Measurements from ENCODE around the gene UMAD1.

UMAD1 gene

DNA sequence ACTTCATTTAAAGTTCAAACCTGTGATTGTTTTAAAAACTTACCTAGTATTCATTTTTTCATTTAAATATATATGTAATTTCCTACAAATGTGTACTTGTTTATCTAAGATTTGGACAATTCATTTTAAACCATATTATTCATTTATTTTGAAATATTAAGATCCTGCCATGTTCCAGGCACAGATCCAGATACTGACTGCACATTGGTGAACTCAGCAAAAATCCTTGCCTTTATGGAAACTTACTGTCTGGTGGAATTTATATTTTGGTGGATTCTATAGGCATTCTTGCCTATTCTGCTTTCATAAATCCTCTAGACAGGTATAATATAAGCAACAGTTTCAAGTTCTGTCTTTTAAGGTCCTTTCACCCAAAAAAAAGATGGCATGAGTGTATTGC is 126.1 kb downstream of the UMAD1 start:
- DNase-seq (ENCODE audit: low spot score), result no peak

DNA sequence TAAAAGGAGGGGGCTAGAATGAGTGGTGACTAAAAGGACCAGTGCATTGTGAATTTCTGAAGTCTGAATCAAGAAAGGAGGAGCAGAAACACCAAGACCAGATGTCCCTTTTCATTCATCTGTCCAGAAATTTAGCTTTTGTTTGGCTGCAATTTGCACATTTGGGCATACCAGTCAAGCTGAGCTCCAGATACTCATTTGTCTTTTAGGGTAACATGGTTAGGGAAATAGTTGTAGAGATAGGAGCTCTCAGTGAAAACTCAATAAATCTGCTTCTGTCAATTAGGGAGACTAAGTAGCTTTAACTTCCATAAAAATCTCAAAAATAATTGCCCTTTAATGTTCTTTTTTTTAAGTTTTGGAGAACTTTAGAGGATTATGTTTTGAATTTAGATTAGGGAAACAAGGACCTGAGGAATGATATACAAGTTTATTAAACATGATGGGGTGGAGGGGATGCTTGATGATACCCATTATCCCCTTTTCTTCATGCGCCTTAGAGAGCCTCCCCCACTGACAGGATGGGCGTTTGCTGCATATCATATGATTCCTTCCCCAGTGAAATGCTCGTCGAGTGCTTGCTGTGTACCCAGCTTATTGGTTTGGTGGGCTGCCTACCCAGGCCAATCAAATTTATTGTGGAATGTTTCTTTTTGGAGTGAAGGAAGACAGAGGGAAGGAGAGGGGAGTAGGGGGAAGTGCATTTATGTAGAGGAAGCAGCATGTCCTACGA is 128.6 kb downstream of the UMAD1 start:
- no peak for DNase-seq (ENCODE audit: low spot score)

DNA sequence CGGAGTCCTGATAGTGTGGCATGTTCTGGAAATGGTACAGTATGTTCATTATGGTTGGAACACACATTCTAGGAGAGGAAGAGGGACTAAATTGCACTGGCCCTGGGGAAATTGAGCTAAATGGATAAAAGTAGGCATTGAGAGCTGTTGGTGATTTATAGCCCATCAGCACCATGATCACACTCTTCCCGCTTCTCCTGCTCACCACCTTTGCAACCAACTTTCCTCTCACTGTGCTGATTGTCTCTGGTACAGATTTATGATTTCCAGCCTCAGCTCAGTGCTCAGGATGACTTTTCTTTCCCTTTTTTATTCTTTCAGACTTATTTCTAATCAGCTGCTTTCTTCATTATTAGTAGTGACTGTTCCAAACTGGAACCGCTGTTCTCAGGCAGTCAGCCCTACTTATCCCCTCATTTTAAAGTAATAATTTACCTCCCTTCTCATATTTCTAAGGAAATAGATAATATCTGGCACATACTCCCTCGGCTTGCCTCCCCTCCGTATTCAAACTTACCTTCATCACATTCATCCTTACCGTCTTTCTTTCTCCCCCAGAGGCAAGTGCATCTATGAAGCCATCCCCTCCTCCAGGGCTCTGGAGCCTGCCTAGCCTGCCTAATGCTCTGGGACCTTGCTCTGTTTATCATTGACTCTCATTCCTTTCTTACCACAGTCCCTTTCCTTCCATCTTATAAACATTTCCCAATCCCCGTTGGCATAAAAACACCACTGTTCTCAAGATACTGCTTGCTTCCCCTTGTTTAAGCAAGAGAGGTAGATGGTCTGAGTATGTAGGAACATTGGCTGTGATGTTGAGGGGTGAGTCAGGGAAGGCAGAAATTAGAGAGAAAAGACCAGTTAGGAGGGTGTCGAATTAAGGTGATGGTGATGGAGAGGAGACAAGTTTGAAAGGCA is 129.4 kb downstream of the UMAD1 start:
- DNase-seq (ENCODE audit: low spot score), result no peak

DNA sequence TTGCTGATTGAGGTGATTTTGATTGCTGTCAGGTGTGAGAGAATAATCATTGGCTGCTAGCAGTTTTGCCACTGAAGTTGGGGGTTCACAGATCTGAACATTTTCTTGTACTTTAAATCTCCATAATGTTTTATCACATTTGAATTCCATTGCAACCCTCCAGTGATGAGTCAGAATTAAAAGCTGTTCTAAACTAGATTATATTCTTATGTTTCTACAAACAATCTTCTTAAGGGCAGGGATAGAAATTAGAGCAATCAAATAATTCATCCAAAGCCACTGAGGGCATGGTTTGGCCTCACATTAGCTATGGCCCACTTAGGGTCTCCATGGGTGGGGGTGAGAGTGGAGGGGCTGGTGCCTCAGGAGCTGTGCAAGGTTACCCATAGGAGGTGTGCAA is 130.9 kb downstream of the UMAD1 start:
- no peak for DNase-seq (ENCODE audit: low spot score)

DNA sequence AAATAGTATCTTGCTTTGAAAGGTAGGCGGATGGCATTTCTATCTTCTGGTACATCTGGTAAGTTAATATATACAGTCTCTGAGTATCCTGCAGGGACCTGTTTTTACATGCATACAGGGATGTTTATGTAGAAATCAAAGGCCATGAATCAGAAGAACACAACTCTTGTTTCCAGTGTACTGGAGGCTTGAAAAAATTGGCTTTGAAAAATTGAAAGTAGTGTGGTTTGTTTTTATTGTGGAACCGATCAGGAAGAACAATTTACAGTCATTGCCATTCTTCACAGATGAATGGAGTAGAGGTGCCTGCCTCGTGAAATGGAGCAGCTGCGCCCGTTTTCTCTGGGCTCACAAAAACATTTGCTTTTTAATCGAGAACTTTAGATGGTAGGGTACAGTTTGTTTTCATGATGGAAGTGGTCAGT is 131.9 kb downstream of the UMAD1 start:
- no peak for DNase-seq (ENCODE audit: low spot score)

DNA sequence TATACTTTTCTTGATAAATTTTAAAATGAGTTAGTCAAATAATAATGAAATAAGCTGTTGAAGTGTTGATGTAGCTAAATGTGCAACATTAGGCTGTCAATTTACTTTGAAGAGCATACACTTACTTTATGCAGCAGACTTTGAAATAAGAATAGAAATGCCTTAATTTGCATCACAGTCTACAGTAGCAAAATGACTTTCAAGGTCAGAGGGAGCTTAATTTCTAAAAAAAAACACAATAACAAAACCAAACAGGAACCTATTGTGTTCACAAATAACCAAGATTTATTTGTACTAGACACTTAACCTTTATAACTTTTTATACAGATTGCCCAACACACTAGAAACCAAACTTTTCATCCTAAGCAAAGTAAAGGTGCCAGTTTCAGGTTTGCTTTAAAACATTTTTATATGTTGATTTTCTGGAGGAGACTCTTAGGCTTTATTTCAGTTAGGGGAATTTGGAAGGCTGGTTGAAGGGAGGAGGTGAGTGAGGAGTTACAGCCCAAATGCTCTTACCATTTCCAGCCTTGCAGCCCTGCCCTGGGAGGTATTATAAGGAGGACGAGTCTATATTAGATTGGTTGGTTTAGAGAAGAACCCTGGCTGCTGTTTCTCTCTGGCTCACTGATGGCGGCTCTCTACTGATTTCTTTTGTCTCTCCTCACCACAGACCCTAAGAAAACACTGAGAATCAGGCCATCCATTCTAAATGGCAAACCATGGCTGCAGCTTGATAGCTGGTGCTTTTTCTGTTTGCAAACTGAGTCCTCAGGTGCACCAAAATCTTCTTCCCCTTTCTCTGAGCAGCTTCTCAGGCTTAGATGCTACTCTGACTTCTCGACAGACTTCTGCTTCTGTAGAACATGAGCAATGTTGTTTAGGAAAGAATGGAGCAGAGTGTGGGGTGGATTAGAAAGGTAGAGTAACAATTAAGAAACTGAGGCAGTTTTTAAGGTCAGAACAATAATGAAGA is 133.1 kb downstream of the UMAD1 start:
- DNase-seq (ENCODE audit: low spot score), result no peak

DNA sequence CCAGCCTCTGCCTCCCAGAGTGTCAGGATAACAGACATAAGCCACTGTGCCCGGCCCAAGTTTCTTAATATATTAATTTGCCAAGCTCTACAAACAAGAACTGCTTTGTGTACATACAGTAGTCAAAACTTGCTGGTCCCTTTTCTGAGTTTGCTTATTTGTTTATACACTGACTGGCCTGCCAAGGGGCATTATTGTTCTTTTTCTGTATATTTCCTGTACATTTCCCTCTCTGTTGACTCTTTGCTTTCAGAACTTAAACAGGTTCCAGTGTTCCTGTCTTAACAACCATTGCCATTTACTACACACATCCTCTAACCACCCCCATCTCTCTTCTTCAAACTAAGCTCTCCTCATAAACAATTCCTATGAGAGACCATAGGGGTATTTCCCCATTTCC is 139.3 kb downstream of the UMAD1 start:
- no peak for DNase-seq (ENCODE audit: low spot score)

DNA sequence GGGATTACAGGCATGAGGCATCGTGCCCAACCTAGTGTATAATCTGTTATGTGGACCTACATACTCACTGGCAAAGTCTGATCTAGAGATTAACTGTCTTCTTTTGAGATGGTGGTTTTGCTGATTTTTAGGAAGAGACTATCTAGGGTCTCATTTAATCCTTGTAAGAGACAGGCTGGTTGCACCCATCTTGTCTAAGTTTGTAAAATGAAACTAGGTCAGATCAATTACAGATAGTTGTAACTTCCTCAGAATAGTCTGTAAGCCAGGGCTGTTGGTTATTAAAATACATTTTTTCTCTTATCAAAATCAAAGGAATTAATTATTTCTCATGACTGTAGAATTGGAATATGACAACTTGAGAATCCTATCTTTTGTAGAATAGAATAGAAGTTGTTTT is 142.4 kb downstream of the UMAD1 start:
- DNase-seq (ENCODE audit: low spot score), result no peak

DNA sequence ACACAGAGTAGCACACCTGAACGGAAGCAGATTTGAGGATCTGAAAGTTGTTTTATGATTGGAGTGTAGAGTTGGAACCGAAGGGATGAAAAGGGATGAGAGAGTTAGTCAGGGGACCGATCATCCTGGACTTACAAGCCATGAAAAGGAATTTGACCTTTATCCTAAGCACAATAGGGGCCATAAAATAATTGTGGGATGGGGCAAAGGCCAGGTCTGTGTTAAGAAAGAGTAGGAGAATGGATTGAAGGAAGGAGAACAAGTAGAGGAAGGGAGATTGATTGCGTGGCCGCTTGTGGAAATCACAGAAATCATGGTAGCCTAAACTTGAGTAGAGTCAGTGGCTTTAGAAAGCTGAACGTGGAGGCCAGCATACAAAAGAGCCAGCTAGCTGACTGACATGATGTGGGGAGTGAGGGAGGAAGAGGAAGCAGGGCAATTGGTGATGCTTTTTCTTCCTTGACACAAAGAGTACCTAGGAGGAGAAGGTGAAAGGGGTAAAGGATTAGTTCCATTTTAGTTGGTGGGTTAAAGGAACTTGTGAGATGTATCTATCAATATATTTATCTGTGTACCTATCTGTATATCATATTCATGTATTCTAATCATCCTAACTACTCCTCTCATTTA is 144.9 kb downstream of the UMAD1 start:
- DNase-seq (ENCODE audit: low spot score), result no peak

DNA sequence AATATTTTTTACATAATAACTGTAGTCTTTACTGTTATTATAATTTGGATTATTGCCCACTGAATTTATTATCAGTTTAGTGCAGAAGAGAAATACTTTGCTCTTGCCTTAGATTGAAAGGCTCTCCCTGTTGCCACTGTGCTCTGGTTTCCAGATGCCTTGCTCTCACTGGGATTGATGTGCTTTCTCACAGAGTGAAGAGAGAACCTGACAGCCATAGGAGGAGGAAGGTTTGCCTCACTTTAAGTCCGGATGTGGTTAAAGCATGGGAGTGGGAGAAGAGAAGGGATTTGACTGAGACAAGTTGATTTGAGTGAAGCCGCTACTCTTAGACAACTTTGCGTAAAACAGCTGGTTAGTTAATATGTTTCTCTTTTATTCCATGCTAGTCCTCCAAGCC is 146.0 kb downstream of the UMAD1 start:
- DNase-seq (ENCODE audit: low spot score), result no peak

DNA sequence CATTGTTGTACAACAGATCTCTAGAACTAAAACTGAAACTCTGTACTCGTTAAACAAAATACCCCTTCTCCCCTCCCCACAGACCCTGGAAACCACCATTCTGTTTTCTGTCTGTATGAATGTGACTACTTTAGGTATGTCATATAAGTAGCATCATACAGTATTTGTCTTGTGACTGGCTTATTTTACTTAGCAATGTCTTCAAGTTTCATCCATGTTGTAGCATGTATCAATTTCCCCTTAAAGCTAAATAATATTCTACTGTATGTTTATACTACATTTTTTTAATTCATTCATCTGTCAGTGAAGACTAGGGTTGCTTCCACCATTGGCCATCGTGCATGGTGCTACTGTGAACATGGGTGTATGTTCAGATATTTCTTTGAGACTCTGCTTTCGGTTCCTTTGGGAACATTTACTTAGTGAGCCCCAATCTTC is 149.0 kb downstream of the UMAD1 start:
- DNase-seq (ENCODE audit: low spot score), result no peak

DNA sequence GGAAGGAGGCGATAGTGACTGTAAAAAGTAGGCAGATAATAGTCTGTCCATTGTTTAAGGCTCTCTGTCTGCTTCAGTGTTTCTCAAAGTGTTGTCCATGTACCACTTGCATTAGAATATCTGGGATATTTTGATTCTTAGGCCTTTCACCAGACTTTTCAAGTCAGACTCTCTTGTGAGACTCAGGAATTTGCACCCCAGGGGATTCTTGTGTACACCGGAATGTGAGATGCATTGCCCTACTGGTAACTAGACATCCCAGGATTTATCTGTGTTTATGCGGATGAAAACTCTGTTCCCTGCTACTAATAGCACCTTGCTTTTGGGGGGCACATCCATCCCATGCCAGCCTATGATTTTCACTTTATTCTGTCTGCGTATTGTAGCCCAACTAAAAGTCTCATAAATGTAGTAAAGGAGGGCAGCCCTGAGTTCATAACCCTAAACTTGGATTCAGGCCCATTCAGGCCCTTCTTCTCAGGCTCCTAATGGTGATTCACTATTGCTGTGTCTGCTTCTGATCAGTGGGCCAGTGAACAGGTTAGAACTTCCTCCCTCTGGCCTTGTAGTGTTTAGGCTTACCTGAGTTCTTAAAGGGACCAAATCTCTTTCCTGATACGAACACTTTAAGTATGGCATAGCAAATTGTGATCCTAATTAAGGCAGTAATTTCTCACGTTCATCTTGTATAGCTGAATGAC is 149.6 kb downstream of the UMAD1 start:
- no peak for DNase-seq (ENCODE audit: low spot score)

DNA sequence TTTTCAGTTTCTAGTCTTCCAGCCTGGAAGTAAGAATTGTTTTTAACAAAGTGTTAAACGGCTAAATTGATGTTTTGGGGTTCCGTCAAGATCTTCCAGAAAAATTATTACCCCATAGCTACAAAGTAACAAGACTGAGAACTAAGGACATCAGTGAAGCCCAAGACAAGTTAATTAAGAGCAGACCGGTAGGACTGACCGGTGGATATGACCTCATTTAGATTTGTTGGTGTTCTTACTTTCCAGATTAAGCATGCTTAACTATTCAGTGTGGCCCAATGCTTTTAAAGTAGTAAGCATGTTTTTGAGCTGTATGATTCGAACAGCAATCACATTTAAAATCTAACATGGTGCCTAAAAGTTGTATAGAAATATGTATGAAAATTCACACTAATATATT is 151.0 kb downstream of the UMAD1 start:
- no peak for DNase-seq (ENCODE audit: low spot score)

DNA sequence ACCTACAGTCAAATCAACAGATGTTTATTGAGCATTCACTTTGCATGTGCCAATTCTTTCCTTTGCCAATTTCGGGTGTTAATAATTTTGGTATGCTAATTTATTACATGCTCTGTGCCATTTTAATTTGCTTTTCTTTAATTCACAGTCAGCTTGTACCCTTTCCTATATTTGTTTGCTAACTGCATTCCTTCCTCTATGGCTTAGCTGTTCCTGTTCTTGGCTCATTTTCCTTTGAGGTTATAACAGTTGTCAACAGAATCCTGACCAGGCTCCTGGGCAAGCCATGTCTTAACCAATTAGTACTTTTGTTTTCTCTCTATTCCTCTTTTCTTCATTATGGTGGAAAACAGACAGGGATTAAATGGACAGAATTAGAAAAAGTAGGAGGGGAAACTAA is 151.5 kb downstream of the UMAD1 start:
- DNase-seq (ENCODE audit: low spot score), result no peak

DNA sequence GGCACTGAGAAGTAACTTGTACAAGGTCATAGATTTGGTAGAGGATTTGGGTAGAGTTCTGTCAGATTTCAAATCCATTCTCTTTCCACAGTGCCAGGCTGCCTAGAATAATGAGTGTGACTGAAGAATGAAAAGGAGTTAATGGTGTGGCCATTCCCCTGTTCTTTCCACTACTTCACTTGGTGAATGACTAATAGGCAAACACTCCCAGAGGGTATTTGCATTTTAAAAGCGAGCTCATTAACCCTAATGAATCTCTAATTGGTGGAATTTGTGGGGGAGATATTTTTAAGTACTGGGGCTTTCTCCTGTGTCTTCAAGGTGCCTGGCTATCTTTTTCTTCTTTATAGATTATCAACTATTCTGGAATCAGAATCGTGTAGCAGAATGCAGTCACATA is 152.7 kb downstream of the UMAD1 start:
- DNase-seq (ENCODE audit: low spot score), result no peak

DNA sequence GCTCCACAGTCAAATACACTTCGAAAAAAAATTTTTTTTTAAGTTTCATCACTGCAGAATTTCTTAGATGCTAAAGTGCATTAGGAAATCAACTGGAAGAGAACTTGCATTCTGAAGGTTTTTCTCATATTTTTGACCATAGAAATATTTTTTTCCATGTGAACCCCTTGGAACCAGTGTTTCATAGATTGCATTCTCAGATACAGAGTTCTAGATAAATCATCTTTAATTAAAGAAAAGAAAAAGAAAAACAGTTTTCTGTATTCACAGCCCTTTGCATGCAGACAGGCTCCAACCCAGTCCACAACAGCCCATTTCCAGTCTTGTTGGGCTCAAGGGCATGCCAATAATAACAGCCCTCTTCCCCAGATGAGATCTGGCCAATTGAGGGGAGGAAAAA is 153.4 kb downstream of the UMAD1 start:
- DNase-seq (ENCODE audit: low spot score), result no peak

DNA sequence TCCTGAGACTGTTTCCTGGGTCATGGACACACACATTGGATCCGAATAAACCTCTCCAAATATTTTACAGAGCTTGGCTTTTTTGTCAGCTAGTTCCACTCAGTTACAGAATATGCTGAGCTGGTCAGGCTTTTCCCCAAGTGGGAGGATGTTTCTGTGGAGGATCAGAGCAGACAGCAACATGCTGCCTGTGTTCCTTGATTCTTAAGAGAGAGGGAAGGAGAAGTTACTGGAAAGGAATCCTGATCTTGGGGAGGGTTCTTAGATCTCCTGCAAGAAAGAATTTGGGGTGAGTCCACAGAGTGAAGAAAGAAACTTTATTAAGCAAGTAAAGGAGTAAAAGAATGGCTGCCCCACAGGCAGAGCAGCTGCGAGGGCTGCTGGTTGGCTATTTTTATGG is 154.7 kb downstream of the UMAD1 start:
- no peak for DNase-seq (ENCODE audit: low spot score)

DNA sequence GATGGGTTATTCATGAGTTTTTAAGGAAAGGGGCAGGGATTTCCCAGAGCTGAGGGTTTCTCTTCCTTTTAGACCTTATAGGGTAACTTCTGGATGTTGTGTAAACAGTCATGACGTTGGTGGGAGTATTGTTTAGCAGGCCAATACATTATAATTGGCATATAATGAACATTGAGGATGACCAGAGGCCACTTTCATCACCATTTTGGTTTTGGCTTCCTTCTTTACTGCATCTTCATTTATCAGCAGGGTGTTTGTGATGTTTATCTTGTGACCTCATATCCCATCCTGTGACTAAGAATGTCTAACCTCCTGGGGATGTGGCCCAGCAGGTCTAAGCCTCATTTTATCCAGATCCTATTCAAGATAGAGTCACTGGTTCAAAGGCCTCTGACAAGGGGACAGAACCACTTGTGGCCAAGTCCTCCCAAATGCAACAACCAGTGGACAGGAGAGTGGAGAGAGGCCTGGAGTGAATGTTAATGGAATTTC is 155.1 kb downstream of the UMAD1 start:
- DNase-seq (ENCODE audit: low spot score), result no peak

DNA sequence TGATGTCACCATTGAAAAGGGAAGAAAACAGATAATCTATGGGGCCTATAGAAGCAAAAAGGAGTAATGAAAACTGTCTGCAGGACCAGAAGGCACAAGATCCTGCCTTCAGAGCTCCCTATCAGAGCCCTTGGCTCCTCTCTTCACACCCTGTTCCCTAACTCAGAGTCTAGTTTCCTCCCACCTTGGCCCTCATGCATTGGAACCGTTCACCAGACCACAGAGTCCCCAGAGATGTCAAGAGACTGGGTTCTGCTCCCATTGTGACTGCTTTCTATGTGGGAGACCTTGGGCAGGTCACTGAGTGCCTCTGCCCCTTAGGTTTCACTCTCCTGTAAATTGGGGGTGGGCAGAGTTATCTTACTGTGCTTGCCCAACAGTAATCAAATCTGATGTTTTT is 158.0 kb downstream of the UMAD1 start:
- no peak for DNase-seq (ENCODE audit: low spot score)

DNA sequence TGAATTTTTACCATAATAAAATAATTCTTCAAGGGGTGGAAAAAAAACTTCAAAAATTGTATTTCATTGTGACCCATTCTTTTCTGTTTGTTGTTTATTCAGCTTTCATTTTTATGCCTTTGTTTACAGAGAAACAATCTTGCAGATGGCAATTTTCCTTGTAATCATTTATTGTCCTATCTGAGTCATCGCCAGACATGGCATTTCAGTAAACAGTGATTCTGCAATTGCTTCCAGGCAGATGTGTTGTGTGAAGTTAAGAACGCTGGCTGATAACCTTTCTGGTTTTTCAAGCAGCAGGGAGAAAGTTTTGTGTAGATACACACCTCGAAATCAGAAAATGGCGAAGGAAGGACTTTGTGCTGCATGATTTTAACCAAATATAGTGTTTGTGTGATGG is 158.6 kb downstream of the UMAD1 start:
- no peak for DNase-seq (ENCODE audit: low spot score)

DNA sequence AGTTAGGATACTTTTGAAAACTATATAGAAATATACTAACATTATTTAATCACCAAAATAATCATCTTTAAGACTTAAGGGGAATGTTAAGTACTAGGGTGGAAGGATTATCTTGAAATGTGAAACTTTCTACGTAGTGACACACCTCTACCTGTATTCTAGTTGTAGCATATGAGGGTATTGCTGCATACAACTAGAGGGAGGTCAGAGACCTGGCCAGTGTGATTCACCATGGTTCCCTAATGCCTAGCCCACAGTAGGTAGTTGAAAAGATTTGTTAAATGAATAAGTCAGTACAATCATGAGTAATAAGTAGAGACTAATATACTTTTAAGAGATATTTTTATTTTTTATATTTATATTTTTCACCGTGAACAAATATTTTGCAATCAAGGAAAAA is 162.0 kb downstream of the UMAD1 start:
- no peak for DNase-seq (ENCODE audit: low spot score)
